Transverse colon (tissue), 4 donors: ENCODE measurements around the gene ZDHHC14.

Experiments used
- EP300 ChIP-seq: sonication (generic); formaldehyde crosslinking; IDR thresholded peaks from one replicate; pipeline ENCODE4 v1.6.1; 2017; ENCODE audit warnings: antibody characterized with exemption, low read depth
- POLR2A ChIP-seq: fragments of 450-650 bp; IDR thresholded peaks from one replicate; pipeline ENCODE4 v1.6.1; 2016; ENCODE audit warnings: antibody characterized with exemption, mild to moderate bottlenecking, moderate library complexity
- POLR2AphosphoS5 ChIP-seq, 3 donors: sonication (generic); formaldehyde crosslinking; IDR thresholded peaks; one replicate each; pipeline ENCODE4 v1.6.1; 2016; ENCODE audit warnings: antibody characterized with exemption in 3 of 3
- TF ChIP-seq, protein P1 (sequence below), 5 experiments: fragments of 200-600 bp in 3 of 5; fragments of 450-650 bp in 2 of 5; sonication (generic) in 3 of 5; IDR thresholded peaks; 1 replicate in 2 of 5; 2 replicates in 3 of 5; pipeline ENCODE4 v1.5.1; 2016 to 2017; ENCODE audit warnings: antibody characterized with exemption in 5 of 5, inconsistent platforms in 3 of 5, mild to moderate bottlenecking in 2 of 5, moderate library complexity in 1 of 5

DNA sequence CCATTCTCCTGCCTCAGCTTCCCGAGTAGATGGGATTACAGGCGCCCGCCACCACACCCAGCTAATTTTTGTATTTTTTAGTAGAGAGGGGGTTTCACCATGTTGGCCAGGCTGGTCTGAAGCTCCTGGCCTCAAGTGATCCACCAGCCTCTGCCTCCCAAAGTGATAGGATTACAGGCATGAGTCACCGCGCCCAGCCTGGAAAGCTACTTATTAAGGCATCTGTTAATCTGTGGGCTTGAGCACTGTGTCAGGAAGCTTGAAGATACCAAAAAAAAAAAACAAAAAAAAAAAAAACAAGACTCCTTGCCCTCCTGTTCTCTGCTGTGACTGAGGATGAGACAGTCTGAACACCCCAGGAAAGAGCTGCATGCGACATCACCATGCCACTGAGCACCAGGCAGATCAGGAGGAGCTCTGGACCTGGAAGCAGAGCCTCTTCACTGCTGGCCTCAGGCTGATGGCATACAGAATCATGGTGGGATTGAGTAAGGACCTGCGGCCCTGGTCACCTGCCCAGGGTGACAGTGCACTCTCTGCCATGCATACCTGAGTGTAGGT lies 275.5 kb downstream of the ZDHHC14 start:
- TF ChIP-seq, protein P1, sequence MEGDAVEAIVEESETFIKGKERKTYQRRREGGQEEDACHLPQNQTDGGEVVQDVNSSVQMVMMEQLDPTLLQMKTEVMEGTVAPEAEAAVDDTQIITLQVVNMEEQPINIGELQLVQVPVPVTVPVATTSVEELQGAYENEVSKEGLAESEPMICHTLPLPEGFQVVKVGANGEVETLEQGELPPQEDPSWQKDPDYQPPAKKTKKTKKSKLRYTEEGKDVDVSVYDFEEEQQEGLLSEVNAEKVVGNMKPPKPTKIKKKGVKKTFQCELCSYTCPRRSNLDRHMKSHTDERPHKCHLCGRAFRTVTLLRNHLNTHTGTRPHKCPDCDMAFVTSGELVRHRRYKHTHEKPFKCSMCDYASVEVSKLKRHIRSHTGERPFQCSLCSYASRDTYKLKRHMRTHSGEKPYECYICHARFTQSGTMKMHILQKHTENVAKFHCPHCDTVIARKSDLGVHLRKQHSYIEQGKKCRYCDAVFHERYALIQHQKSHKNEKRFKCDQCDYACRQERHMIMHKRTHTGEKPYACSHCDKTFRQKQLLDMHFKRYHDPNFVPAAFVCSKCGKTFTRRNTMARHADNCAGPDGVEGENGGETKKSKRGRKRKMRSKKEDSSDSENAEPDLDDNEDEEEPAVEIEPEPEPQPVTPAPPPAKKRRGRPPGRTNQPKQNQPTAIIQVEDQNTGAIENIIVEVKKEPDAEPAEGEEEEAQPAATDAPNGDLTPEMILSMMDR (IDR thresholded peaks at IDR 0.05) = no peak
- TF ChIP-seq POLR2A (no peak), POLR2AphosphoS5 (IDR thresholded peaks at IDR 0.05) (no peak), EP300 (no peak)
